Measurements from ENCODE around the gene ZNF8. TPM values are rescaled to one million over a fixed set of nuclear protein-coding genes. Genes with fewer than 3 reads are reported as not detected.

ZNF8 gene
- polyA plus RNA-seq, 2 of the 4 experiments (the other 2 are of a cell fraction) = 2.3 to 4.0 TPM

DNA sequence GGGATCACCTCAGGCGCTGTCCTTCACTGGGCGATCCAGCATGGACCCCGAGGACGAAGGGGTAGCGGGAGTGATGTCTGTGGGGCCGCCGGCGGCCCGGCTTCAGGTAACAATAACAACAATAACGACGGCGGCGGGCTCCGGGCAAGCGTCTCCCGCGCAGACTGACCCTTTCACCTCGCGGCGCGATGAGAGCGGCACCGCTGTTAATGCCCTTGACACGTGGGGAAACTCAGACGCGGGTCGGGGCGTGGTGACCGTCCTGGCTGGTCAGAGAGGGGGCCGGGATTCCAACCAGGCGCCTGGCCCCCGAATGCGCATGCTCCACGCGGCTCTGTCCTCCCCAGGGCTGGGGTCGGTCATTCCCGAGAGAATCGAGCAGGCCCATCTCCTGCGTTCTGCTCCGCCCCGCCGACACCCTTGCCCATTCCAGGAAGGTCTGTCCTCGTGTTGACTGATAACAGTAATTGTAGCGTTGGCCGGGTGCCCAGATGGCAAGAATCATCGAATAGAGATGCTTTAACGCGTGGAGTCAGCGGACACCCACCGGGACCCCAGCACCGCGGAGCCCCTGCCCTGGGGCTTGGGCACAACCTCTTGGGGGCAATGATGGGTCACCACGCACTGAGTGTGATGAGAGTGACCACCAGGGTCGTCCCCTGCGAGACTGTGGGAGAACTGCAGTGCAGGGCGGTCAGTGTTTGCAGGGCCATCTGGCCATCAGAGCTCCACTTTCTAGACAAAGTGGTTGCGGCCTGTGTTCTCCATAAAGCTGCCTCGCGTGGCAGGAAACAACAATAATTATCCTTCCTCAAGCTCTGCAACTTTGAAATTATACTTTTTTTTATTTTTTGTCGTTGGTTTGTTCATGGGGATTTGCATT lies 528 bp downstream of the ZNF8 start:
- no peak for FAIRE-seq
- WGBS (ENCODE audit: missing lambda C conversion rate) = 16% methylated on average over 37 of the region's 60 CpGs
- ATAC-seq = peak; percentile 72 to 78
- Histone ChIP-seq H3K27ac (peak overlapping the region; percentile 89 to 92), H3K9me3 (peaks cover 85% of the 10 kb centered on the region), H3K4me2 (peak overlapping the region; percentile 91), H3K4me3 (peak overlapping the region; percentile 85), H3K4me1 (no peaks in the 10 kb centered on the region)
- ChIA-PET CTCF (interaction anchor here (0.6 to 1.2 kb wide), 2 partner anchors 15 to 19 kb away, joined by 3 to 4 read pairs; no protein-coding TSS in a partner anchor), POLR2A (interaction anchor here (1.0 to 2.0 kb wide), 6 partner anchors 9 to 102 kb away, joined by 3 to 15 read pairs (median 5); partner anchors contain the start of genes ZNF274, ZNF497, ZNF544 and ZSCAN22)
- DNase-seq (ENCODE audit: low read depth in 1 of 2, low spot score in 1 of 2) = peak; percentile 71 to 76
- no peak; the same call in 1 of the 2 replicates for TF ChIP-seq GATA3 (IDR thresholded peaks at IDR 0.05; ENCODE audit: borderline replicate concordance)
- TF ChIP-seq, protein P1, sequence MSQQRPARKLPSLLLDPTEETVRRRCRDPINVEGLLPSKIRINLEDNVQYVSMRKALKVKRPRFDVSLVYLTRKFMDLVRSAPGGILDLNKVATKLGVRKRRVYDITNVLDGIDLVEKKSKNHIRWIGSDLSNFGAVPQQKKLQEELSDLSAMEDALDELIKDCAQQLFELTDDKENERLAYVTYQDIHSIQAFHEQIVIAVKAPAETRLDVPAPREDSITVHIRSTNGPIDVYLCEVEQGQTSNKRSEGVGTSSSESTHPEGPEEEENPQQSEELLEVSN (IDR thresholded peaks at IDR 0.05; ENCODE audit: borderline replicate concordance, low read depth) = peak; percentile 84
- TF ChIP-seq CHD2 (IDR thresholded peaks at IDR 0.05; ENCODE audit: low read length, partially characterized antibody) = no peak
- TF ChIP-seq TP53 (CRISPR knock-in tag; IDR thresholded peaks at IDR 0.05) = peak; percentile 59; the same call in 1 of the 2 replicates
- TF ChIP-seq JUNB (IDR thresholded peaks at IDR 0.05) = no peak
- peak; percentile 9 to 15; a peak in 2 of 5 replicates for TF ChIP-seq JUN (IDR thresholded peaks at IDR 0.05)
- TF ChIP-seq POLR2A (IDR thresholded peaks at IDR 0.05; ENCODE audit: low read length) = peak; percentile 34; the same call in 1 of the 2 replicates
- TF ChIP-seq HOXB5 (CRISPR knock-in tag; IDR thresholded peaks at IDR 0.05) = 0 out of 2 replicates have a peak, but pooled peaks have one; percentile 18
- TF ChIP-seq MAX (IDR thresholded peaks at IDR 0.05) = peak; percentile 51
- TF ChIP-seq PHF8 (IDR thresholded peaks at IDR 0.05; ENCODE audit: borderline replicate concordance, low read depth) = peak; percentile 79; the same call in 1 of the 2 replicates
- 0 out of 2 replicates have a peak, but pooled peaks have one; percentile 16 for TF ChIP-seq TFCP2L1 (CRISPR knock-in tag; IDR thresholded peaks at IDR 0.05)
- TF ChIP-seq, protein P2, sequence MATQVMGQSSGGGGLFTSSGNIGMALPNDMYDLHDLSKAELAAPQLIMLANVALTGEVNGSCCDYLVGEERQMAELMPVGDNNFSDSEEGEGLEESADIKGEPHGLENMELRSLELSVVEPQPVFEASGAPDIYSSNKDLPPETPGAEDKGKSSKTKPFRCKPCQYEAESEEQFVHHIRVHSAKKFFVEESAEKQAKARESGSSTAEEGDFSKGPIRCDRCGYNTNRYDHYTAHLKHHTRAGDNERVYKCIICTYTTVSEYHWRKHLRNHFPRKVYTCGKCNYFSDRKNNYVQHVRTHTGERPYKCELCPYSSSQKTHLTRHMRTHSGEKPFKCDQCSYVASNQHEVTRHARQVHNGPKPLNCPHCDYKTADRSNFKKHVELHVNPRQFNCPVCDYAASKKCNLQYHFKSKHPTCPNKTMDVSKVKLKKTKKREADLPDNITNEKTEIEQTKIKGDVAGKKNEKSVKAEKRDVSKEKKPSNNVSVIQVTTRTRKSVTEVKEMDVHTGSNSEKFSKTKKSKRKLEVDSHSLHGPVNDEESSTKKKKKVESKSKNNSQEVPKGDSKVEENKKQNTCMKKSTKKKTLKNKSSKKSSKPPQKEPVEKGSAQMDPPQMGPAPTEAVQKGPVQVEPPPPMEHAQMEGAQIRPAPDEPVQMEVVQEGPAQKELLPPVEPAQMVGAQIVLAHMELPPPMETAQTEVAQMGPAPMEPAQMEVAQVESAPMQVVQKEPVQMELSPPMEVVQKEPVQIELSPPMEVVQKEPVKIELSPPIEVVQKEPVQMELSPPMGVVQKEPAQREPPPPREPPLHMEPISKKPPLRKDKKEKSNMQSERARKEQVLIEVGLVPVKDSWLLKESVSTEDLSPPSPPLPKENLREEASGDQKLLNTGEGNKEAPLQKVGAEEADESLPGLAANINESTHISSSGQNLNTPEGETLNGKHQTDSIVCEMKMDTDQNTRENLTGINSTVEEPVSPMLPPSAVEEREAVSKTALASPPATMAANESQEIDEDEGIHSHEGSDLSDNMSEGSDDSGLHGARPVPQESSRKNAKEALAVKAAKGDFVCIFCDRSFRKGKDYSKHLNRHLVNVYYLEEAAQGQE (IDR thresholded peaks at IDR 0.05) = no peak
- TF ChIP-seq HMGXB4 (CRISPR knock-in tag; IDR thresholded peaks at IDR 0.05; ENCODE audit: borderline replicate concordance) = 0 out of 2 replicates have a peak, but pooled peaks have one; percentile 50
- TF ChIP-seq FOSB (CRISPR knock-in tag; IDR thresholded peaks at IDR 0.05) = no peak

GRCh38 chr19:58279925-58280316 lies 1.2 kb downstream of the ZNF8 start:
- Histone ChIP-seq H3K9me3 (peaks cover 85% of the 10 kb centered on the region), H3K4me2 (peak overlapping the region; percentile 91), H3K27ac (no peak overlapping the region), H3K4me3 (peak overlapping the region; percentile 85), H3K4me1 (no peaks in the 10 kb centered on the region)
- ChIA-PET CTCF (interaction anchor here (0.6 to 1.2 kb wide), 3 partner anchors 16 to 239 kb away, joined by 3 to 4 read pairs (median 3); no protein-coding TSS in a partner anchor), POLR2A (no interaction called here)
- no peak for DNase-seq (ENCODE audit: low read depth in 1 of 2, low spot score in 1 of 2)
- ATAC-seq = no peak
- FAIRE-seq = no peak
- TF ChIP-seq ZNF302 (CRISPR knock-in tag; IDR thresholded peaks at IDR 0.05) (no peak), RFX5 (IDR thresholded peaks at IDR 0.05) (no peak), KDM1A (IDR thresholded peaks at IDR 0.05; ENCODE audit: low read depth) (no peak), JUN (IDR thresholded peaks at IDR 0.05) (no peak), EHMT2 (IDR thresholded peaks at IDR 0.05; ENCODE audit: low read depth) (no peak), HEYL (CRISPR knock-in tag; IDR thresholded peaks at IDR 0.05) (no peak), POLR2AphosphoS2 (conservative IDR thresholded peaks at IDR 0.05; ENCODE audit: low read length) (no peak), TP53 (CRISPR knock-in tag; IDR thresholded peaks at IDR 0.05) (no peak), RARB (CRISPR knock-in tag; IDR thresholded peaks at IDR 0.05) (no peak), BHLHE40 (IDR thresholded peaks at IDR 0.05; ENCODE audit: low read depth, low read length) (no peak), FOSL2 (IDR thresholded peaks at IDR 0.05) (no peak), FOSL2 (CRISPR knock-in tag; IDR thresholded peaks at IDR 0.05) (no peak), SMC3 (IDR thresholded peaks at IDR 0.05) (no peak), PBX3 (IDR thresholded peaks at IDR 0.05) (no peak)
- WGBS (ENCODE audit: missing lambda C conversion rate) = 91% methylated on average over 4 of the region's 4 CpGs
